Keratinocyte (primary cell): ENCODE results near the gene AVPR2. TPM values are rescaled to one million over a fixed set of nuclear protein-coding genes. Genes with fewer than 3 reads are reported as not detected.

Experiments
- DNase-seq: peaks from one replicate; pipeline ENCODE4 v3.0.0-alpha.2; 2011; ENCODE audit warnings: low read depth, missing footprints, low spot score
- FAIRE-seq: peaks from 2 replicates; lab custom pipeline; 2011; peaks lifted over from hg19 to GRCh38; lab: Jason Lieb, UNC
- H2AFZ ChIP-seq: 2 replicates; pipeline ENCODE4 v1.6.0; 2012; ENCODE audit warnings: low read length, control low read depth, inconsistent platforms; ENCODE audit not compliant: control insufficient read depth
- H3K27ac ChIP-seq: 2 replicates; pipeline ENCODE4 v1.5.1; 2011; ENCODE audit warnings: low read length; ENCODE audit not compliant: control insufficient read depth, insufficient read depth
- H3K27me3 ChIP-seq: 3 replicates; pipeline ENCODE4 v1.6.0; 2011; ENCODE audit warnings: low read length; ENCODE audit not compliant: control insufficient read depth, insufficient read depth; ENCODE audit errors: extremely low read depth
- H3K36me3 ChIP-seq, 2 experiments: 2 replicates in 1 of 2; 3 replicates in 1 of 2; pipeline ENCODE4 v1.5.1; 2011; ENCODE audit warnings: low read length in 2 of 2, mild to moderate bottlenecking in 1 of 2; ENCODE audit not compliant: control insufficient read depth in 2 of 2, insufficient read depth in 2 of 2; ENCODE audit errors: extremely low read depth in 1 of 2
- H3K4me1 ChIP-seq: 3 replicates; pipeline ENCODE4 v1.5.1; 2011; ENCODE audit warnings: low read length; ENCODE audit not compliant: control insufficient read depth, insufficient read depth; ENCODE audit errors: extremely low read depth
- H3K4me2 ChIP-seq: 3 replicates; pipeline ENCODE4 v1.6.0; 2011; ENCODE audit warnings: low read depth, low read length; ENCODE audit not compliant: control insufficient read depth, insufficient read depth; ENCODE audit errors: extremely low read depth
- H3K4me3 ChIP-seq, 3 experiments: fragments of 200-600 bp in 1 of 3; sonication (generic) in 1 of 3; 2 replicates in 2 of 3; 3 replicates in 1 of 3; pipeline ENCODE4 v1.5.1; 2011 to 2016; ENCODE audit warnings: low read length in 3 of 3, mild to moderate bottlenecking in 3 of 3, control low read depth in 2 of 3, inconsistent platforms in 1 of 3, low read depth in 1 of 3, mixed read lengths in 1 of 3, mixed run types in 1 of 3, moderate library complexity in 1 of 3; ENCODE audit not compliant: control insufficient read depth in 2 of 3, insufficient read depth in 2 of 3; ENCODE audit errors: extremely low read depth in 1 of 3
- H3K79me2 ChIP-seq: 2 replicates; pipeline ENCODE4 v1.6.0; 2012; ENCODE audit warnings: low read length; ENCODE audit not compliant: control insufficient read depth, insufficient read depth
- H3K9ac ChIP-seq: 3 replicates; pipeline ENCODE4 v1.6.0; 2011; ENCODE audit warnings: low read length; ENCODE audit not compliant: control insufficient read depth, insufficient read depth; ENCODE audit errors: extremely low read depth
- H3K9me1 ChIP-seq: 3 replicates; pipeline ENCODE4 v1.6.0; 2011; ENCODE audit warnings: low read length; ENCODE audit not compliant: control insufficient read depth, insufficient read depth; ENCODE audit errors: extremely low read depth
- H3K9me3 ChIP-seq: 2 replicates; pipeline ENCODE4 v1.5.1; 2012; ENCODE audit warnings: low read depth, low read length; ENCODE audit not compliant: control insufficient read depth
- H4K20me1 ChIP-seq: 3 replicates; pipeline ENCODE4 v1.6.0; 2011; ENCODE audit warnings: low read length; ENCODE audit not compliant: control insufficient read depth, insufficient read depth; ENCODE audit errors: extremely low read depth
- EZH2 ChIP-seq: IDR thresholded peaks from one replicate; pipeline ENCODE4 v1.6.1; 2012; ENCODE audit warnings: inconsistent platforms, mild to moderate bottlenecking, low read length, moderate library complexity
- dilution Hi-C: fragments of 300-500 bp; cut with MboI; formaldehyde crosslinking; loops from one replicate; pipeline ENCODE4 v1.7.0; 2020; ENCODE audit warnings: low sequenced_read_pairs; ENCODE audit not compliant: extremely low pct_ligation_motif_present
- polyA plus RNA-seq, 5 experiments: library from polyadenylated mRNA; depleted of rRNA in 3 of 5; stranded (reverse) in 3 of 5; stranded (forward) in 1 of 5; unstranded in 1 of 5; fragments of >200 nt; gene quantifications; 1 replicate in 1 of 5; 2 replicates in 3 of 5; 3 replicates in 1 of 5; pipeline versions ENCODE4 v1.2.1 to v1.2.3, GENCODE V29; 2011 to 2012; ENCODE audit warnings: missing spikeins in 2 of 5, low read depth in 1 of 5, low replicate concordance in 1 of 5
- TF ChIP-seq, protein P1 (sequence below), 3 experiments: IDR thresholded peaks in 1 of 3; conservative IDR thresholded peaks in 1 of 3; optimal IDR thresholded peaks in 1 of 3; 2 replicates in 2 of 3; 3 replicates in 1 of 3; pipeline versions ENCODE3 to v1.5.1; 2011; ENCODE audit warnings: low read length in 3 of 3, mild to moderate bottlenecking in 3 of 3, moderate library complexity in 2 of 3, control low read depth in 1 of 3, inconsistent platforms in 1 of 3; ENCODE audit not compliant: insufficient read depth in 2 of 3; ENCODE audit errors: extremely low read depth in 1 of 3

Gene AVPR2
- polyA plus RNA-seq, 1 donor (not counting 4 experiments of a cell fraction or from before 2014, with no cell fraction given) = not detected

GRCh38 chrX:153870288-153870690 is 34.2 kb upstream of the AVPR2 start:
- Histone ChIP-seq H3K4me3 (no peak overlapping the region), H3K4me1 (no peaks in the 10 kb centered on the region), H3K9me1 (no peaks in the 10 kb centered on the region), H4K20me1 (no peaks in the 10 kb centered on the region), H3K9ac (no peak overlapping the region), H3K9me3 (no peaks in the 10 kb centered on the region), H2AFZ (no peak overlapping the region), H3K27ac (no peak overlapping the region), H3K36me3 (peaks cover 0 to 9% of the 10 kb centered on the region in 2 experiments), H3K27me3 (no peaks in the 10 kb centered on the region), H3K79me2 (no peaks in the 10 kb centered on the region), H3K4me2 (no peak overlapping the region)
- TF ChIP-seq, protein P1, sequence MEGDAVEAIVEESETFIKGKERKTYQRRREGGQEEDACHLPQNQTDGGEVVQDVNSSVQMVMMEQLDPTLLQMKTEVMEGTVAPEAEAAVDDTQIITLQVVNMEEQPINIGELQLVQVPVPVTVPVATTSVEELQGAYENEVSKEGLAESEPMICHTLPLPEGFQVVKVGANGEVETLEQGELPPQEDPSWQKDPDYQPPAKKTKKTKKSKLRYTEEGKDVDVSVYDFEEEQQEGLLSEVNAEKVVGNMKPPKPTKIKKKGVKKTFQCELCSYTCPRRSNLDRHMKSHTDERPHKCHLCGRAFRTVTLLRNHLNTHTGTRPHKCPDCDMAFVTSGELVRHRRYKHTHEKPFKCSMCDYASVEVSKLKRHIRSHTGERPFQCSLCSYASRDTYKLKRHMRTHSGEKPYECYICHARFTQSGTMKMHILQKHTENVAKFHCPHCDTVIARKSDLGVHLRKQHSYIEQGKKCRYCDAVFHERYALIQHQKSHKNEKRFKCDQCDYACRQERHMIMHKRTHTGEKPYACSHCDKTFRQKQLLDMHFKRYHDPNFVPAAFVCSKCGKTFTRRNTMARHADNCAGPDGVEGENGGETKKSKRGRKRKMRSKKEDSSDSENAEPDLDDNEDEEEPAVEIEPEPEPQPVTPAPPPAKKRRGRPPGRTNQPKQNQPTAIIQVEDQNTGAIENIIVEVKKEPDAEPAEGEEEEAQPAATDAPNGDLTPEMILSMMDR (optimal IDR thresholded peaks at IDR 0.05 in 1 of 3, IDR thresholded peaks at IDR 0.05 in 1 of 3, conservative IDR thresholded peaks at IDR 0.05 in 1 of 3; ENCODE audit: extremely low read depth in 1 of 3, insufficient read depth in 2 of 3, low read length in 3 of 3) = no peak
- no peak for TF ChIP-seq EZH2
- dilution Hi-C loops = no loop called here
- FAIRE-seq = no peak
- no peak for DNase-seq

DNA sequence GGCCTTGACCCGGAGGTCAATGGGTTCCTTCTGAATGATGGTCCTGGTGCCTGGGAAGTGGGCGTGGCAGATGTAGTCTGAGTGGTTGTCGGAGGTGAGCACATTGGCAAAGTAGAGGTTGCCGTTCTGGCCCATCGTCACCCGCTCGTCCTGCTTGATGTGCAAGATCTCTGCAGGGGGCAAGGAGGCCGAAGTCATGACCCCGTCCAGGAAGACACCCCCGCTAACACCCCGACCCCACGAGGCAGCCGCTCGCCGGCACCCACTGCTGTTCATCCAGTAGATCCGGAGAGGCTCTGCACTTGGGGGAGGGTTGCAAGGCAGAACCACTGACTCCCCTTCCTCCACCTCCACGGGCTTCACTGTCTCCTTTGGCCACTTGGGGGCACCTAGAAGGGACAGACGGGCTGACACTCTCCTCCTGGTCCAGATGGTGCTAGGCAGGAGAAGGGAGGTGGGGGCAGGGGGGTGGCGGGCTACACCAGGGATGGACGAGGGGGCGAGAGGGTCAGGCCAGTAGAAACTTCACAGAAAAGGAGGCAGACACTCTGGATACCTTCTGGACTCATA is 33.6 kb upstream of the AVPR2 start:
- no peak for FAIRE-seq
- no peaks in the 10 kb centered on the region for H3K4me1 ChIP-seq
- dilution Hi-C loops = no loop called here

More for the DNA sequence above, 33.6 kb upstream of the AVPR2 start:
- Histone ChIP-seq H3K9me1 (no peaks in the 10 kb centered on the region), H3K9me3 (no peaks in the 10 kb centered on the region), H3K9ac (no peak overlapping the region), H4K20me1 (no peaks in the 10 kb centered on the region), H3K27me3 (no peaks in the 10 kb centered on the region), H3K27ac (no peak overlapping the region), H3K4me2 (no peak overlapping the region), H3K36me3 (peaks cover 0 to 9% of the 10 kb centered on the region in 2 experiments), H3K79me2 (no peaks in the 10 kb centered on the region), H3K4me3 (no peak overlapping the region), H2AFZ (no peak overlapping the region)
- TF ChIP-seq, protein P1 (optimal IDR thresholded peaks at IDR 0.05 in 1 of 3, IDR thresholded peaks at IDR 0.05 in 1 of 3, conservative IDR thresholded peaks at IDR 0.05 in 1 of 3; ENCODE audit: extremely low read depth in 1 of 3, insufficient read depth in 2 of 3, low read length in 3 of 3) = no peak
- TF ChIP-seq EZH2 = no peak
- DNase-seq = no peak
